ENCODE measurements around the gene C1orf226. TPM values are rescaled to one million over a fixed set of nuclear protein-coding genes. Genes with fewer than 3 reads are reported as not detected.

The C1orf226 gene
- total RNA-seq, 1 experiment from 2014 or later = 7.7 TPM

GRCh38 chr1:162335126-162335525 lies 46.4 kb upstream of the C1orf226 start:
- no peak for TF ChIP-seq EGR1 (IDR thresholded peaks at IDR 0.05; ENCODE audit: low read depth)
- TF ChIP-seq SIN3A (IDR thresholded peaks at IDR 0.05; ENCODE audit: low read depth) = no peak
- no peak for TF ChIP-seq ELF1 (IDR thresholded peaks at IDR 0.05; ENCODE audit: borderline replicate concordance, low read depth)
- no peak for TF ChIP-seq EZH2 (IDR thresholded peaks at IDR 0.05)
- TF ChIP-seq ZNF274 (IDR thresholded peaks at IDR 0.05; ENCODE audit: low read depth, low read length) = no peak
- TF ChIP-seq FOSL1 (IDR thresholded peaks at IDR 0.05; ENCODE audit: low read depth) = no peak
- Histone ChIP-seq H3K4me1 (ENCODE audit: control insufficient read depth in 1 of 2, insufficient read depth in 2 of 2, low read length in 2 of 2) (no peaks in the 10 kb centered on the region), H2AFZ (ENCODE audit: low read depth, low read length, poor library complexity, severe bottlenecking) (no peak overlapping the region), H3K9me3 (ENCODE audit: control insufficient read depth in 1 of 2, insufficient read depth in 1 of 2, low read depth in 1 of 2, low read length in 2 of 2) (no peaks in the 10 kb centered on the region), H3K9me2 (ENCODE audit: insufficient read depth) (no peaks in the 10 kb centered on the region), H3K4me3 (replicated peaks in 1 of 2; ENCODE audit: low read depth in 1 of 2, low read length in 2 of 2) (no peak overlapping the region), H3K27me3 (ENCODE audit: insufficient read depth, low read length) (no peaks in the 10 kb centered on the region; the same call in 1 of the 2 replicates), H3K79me2 (ENCODE audit: insufficient read depth, low read length) (no peaks in the 10 kb centered on the region), H4K20me1 (ENCODE audit: insufficient read depth) (no peaks in the 10 kb centered on the region), H3K36me3 (ENCODE audit: control insufficient read depth in 1 of 2, insufficient read depth in 2 of 2, low read length in 2 of 2) (no peaks in the 10 kb centered on the region), H3K4me2 (ENCODE audit: low read length) (no peak overlapping the region), H3K9ac (ENCODE audit: low read length) (no peak overlapping the region), H3K27ac (ENCODE audit: low read depth, low read length) (no peak overlapping the region)
- ChIA-PET POLR2A (no interaction called here), CTCF (no interaction called here), RAD21 (ENCODE audit: low non-redundant PET in 1 of 2, low total read pairs in 2 of 2, uncharacterized antibody in 2 of 2, unreplicated experiment in 2 of 2) (no interaction called here)
- BruUV-seq (replicated peaks) = no TSS peak
- intact Hi-C loops (cut with micrococcal nuclease) = no loop called here
- ATAC-seq (no peak), DNase-seq (ENCODE audit: low read depth, low spot score) (no peak)

DNA sequence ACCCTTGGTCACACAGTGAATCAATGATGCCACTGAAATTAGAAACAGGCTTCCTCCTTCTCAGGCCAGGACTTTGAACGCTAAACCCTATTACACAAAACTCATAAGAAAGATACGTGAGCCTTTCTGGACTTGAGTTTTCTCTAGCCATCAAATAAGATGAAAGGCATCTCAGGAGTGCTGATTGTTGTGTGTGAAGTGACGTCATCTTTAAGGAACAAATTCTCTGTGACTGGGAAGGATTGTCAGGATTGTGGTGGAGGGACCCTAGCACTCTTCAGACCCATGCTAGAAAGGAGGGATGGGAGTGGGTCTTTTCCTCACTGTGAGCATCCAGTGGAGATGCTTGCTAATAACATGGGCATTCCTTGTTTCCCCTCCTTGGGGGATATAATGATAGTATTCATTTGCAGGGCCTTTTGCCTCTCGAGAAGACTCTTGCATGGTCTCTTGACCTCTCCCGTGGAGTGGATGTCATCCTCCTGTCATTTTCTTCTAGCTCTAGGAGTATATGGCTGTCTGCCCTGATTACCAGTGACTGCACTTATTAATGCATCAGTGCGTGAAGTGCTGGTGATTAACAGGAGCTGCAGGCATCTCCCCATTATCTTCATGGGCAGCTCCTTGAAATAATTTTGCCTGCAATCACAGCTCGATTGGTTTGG lies 44.8 kb upstream of the C1orf226 start:
- Histone ChIP-seq H3K27me3 (ENCODE audit: insufficient read depth, low read length) (no peaks in the 10 kb centered on the region), H4K20me1 (ENCODE audit: insufficient read depth) (no peaks in the 10 kb centered on the region), H3K27ac (ENCODE audit: low read depth, low read length) (no peak overlapping the region), H3K9ac (ENCODE audit: low read length) (no peak overlapping the region), H3K9me2 (ENCODE audit: insufficient read depth) (no peaks in the 10 kb centered on the region), H3K4me3 (replicated peaks in 1 of 2; ENCODE audit: low read depth in 1 of 2, low read length in 2 of 2) (no peak overlapping the region), H3K9me3 (ENCODE audit: control insufficient read depth in 1 of 2, insufficient read depth in 1 of 2, low read depth in 1 of 2, low read length in 2 of 2) (no peaks in the 10 kb centered on the region), H2AFZ (ENCODE audit: low read depth, low read length, poor library complexity, severe bottlenecking) (no peak overlapping the region), H3K4me2 (ENCODE audit: low read length) (no peak overlapping the region), H3K36me3 (ENCODE audit: control insufficient read depth in 1 of 2, insufficient read depth in 2 of 2, low read length in 2 of 2) (no peaks in the 10 kb centered on the region), H3K79me2 (ENCODE audit: insufficient read depth, low read length) (no peaks in the 10 kb centered on the region), H3K4me1 (ENCODE audit: control insufficient read depth in 1 of 2, insufficient read depth in 2 of 2, low read length in 2 of 2) (no peaks in the 10 kb centered on the region)
- BruUV-seq (replicated peaks) = no TSS peak
- ATAC-seq (no peak), DNase-seq (ENCODE audit: low read depth, low spot score) (no peak)
- RAD21 ChIA-PET (ENCODE audit: low non-redundant PET in 1 of 2, low total read pairs in 2 of 2, uncharacterized antibody in 2 of 2, unreplicated experiment in 2 of 2) = no interaction called here
- TF ChIP-seq CEBPB (IDR thresholded peaks at IDR 0.05; ENCODE audit: low read depth) = no peak
- TF ChIP-seq SP1 (IDR thresholded peaks at IDR 0.05; ENCODE audit: low read depth) = no peak
- TF ChIP-seq POLR2AphosphoS5 (IDR thresholded peaks at IDR 0.05; ENCODE audit: low read depth, low read length) = no peak
- no peak for TF ChIP-seq TCF7L2 (IDR thresholded peaks at IDR 0.05; ENCODE audit: borderline replicate concordance, extremely low read depth, insufficient read depth, insufficient read length)
- no peak for TF ChIP-seq POLR2A (IDR thresholded peaks at IDR 0.05; ENCODE audit: borderline replicate concordance, extremely low read depth, insufficient read depth, insufficient read length)
- TF ChIP-seq ZNF274 (IDR thresholded peaks at IDR 0.05; ENCODE audit: low read depth, low read length) = no peak
- TF ChIP-seq EGR1 (IDR thresholded peaks at IDR 0.05; ENCODE audit: low read depth) = no peak
- no peak for TF ChIP-seq JUND (IDR thresholded peaks at IDR 0.05)
- no peak for TF ChIP-seq ZFX (IDR thresholded peaks at IDR 0.05)
- TF ChIP-seq SIN3A (IDR thresholded peaks at IDR 0.05; ENCODE audit: low read depth) = no peak
- intact Hi-C loops (cut with micrococcal nuclease) = no loop called here
- CTCF ChIA-PET = interaction anchor here (0.9 kb wide), 1 partner anchor 280 kb away, joined by 3 read pairs; no protein-coding TSS in a partner anchor
- POLR2A ChIA-PET = no interaction called here

All from HCT116 (cell line).